GM19397 (cell line): ENCODE measurements around the gene USP9X.
"Not testable (repeated sequence)": the region's sequence is repeated elsewhere in the genome, so short reads cannot be mapped to it uniquely, and the experiment has no call there.

Experiments
- ATAC-seq: cut with Tn5 transposase; IDR thresholded peaks from one replicate; pipeline ENCODE4 v1.9.1; 2021; ENCODE audit warnings: mild to moderate bottlenecking, moderate library complexity; ENCODE audit not compliant: unreplicated experiment

The USP9X gene

DNA sequence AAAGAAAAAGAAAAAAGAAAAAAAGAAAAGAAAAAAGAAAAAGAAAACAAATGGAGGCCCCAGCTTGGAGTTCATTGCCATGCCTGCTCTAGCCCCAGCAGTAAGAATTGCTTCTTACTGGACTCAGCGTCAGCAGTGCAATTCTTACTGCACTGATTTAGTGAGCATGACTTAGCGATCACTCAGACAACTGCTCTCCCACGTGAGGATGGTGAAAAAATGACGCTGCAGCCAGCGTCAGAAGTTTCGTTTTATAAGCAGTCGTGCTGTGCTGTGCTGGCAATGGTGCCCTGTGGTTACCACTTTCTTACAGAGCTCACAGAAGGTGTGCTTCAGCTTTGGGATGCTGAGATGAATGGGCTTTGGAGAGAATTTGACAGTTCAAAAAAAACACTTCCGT is 180.4 kb downstream of the USP9X start:
- no peak for ATAC-seq

DNA sequence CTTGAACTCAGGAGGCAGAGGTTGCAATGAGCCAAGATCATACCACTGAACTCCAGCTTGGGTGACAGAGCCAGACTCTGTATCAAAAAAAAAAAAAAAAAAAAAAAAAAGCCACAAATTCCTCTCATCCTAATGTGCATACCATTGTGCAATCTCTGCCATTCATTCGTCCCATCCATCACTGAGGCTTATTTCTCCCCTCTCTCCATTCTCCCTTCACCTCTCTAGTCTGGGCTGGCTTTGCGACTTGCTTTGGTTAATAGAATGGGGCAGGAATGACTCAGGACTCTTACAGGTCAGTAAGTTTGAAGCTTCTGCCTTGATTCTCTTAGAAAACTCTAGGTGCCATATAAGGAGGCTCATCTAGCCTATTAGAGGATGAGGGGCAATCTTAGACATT is 188.4 kb downstream of the USP9X start:
- ATAC-seq, result no peak

DNA sequence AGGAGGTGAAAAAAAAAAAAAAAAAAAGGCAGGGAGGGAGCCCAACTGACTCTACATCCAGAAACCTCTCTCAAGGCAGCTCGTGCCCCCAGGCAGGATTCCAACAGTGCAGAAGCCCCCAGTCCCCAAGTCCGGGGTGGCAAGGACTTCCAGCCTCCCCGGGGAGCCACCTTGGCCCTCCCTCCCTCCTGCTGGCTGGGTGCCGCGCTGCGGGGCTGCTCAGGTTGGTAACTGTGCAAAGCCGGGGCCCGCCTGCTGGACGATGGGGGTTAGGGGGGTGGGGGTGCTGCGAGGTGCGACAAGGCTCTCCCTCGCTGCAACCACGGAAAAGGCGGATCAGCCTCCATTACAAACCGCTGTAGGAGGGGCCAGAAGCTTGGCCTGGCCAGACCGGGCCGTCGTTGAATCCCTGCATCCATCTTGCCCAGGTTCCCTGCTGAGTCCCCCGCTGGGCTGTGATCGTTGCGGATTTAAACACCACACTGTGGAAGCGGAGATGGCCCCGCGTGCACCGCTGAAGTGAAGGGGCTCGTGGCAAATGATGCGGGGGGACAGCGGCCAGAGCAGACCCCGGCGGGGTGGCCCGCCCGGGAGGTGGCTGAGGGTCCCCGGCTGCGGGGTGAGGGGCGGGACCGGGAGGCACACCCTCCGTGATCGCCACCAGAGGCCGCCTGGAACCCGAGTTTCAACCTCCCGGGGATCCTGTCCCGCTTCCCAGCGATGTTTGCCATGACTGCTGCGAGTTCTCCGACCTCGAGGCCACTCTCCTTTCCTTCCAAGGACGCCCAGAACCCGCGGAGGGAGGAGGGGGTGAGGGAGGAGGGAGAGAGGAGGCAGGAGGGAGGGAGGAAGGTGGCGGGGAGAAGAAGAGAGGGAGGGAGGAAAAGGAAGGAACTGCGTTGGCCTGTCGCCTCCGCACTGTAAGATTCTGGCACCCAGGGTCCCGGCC is 190.7 kb downstream of the USP9X start:
- ATAC-seq, result no peak

DNA sequence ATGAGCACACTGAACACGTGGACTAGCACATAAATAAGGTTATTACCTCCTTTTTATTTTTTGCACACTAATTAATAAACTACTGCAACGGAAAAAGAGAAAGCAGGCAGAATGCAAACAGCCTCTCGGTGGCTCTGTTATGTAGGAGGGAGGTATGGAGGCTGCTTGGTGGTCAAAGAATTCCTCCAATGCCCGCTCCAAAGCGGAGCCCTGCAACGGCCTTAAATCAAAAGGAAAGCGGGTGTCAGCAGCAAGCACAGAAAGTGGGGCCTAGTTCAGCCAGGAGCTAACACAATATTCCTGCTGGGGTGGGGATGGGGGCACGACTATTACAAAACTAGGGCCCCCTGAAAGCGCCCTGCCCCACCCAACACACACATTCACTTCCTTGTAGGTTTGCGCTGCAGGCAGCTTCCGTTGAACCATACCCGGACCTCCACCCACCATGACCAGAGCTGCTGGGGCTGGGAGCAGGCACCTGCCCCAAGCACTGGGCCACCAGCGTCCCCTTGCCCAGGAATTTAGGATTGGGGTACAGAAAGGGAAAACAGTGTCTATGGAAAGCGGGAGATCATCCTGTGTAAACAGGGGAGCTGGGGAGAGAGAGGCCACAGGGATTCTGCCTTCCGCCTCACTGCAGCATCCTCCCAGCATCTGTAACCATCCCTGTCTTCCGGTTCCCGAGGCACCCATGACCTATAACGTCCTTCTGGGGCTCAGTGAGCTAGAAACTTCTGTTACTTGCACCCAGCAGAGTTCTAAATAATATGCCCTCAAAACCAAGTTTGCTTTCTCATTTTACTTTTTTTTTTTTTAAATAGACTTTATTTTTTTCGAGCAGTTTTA is 191.6 kb downstream of the USP9X start:
- no peak for ATAC-seq

DNA sequence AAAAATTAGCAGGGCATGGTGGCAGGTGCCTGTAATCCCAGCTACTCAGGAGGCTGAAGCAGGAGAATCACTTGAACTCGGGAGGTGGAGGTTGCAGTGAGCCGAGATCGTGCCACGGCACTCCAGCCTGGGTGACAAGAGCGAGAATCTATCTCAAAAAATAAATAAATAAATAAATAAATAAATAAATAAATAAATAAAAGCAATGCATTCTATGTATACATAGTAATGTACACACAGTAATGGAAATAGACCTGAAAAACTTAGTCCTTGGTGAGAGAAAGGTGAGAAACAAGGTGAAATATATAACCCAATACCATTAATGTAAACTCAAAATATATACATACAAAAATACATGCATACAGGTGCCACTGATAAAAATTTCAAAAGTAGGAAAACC is 197.1 kb downstream of the USP9X start:
- ATAC-seq, result not testable (repeated sequence)

DNA sequence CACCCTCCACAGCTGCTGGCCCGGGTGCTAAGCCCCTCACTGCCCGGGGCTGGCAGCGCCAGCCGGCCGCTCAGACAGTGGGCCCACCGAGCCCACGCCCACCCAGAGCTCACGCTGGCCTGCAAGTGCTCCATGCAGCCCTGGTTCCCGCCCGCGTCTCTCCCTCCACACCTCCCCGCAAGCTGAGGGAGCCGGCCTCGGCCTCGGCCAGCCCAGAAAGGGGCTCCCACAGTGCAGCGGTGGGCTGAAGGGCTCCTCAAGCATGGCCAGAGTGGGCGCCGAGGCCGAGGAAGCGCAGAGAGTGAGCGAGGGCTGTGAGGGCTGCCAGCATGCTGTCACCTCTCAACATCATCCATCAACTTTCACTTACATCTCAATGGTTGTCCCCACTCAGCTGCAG is 200.7 kb downstream of the USP9X start:
- not testable (repeated sequence) for ATAC-seq
